ENCODE results near the gene RAB3GAP1. TPM values are rescaled to one million over a fixed set of nuclear protein-coding genes. Genes with fewer than 3 reads are reported as not detected.

RAB3GAP1 gene
- total RNA-seq, 4 donors from 2014 or later, result 38.4 to 63.5 (median 53.8) TPM

DNA sequence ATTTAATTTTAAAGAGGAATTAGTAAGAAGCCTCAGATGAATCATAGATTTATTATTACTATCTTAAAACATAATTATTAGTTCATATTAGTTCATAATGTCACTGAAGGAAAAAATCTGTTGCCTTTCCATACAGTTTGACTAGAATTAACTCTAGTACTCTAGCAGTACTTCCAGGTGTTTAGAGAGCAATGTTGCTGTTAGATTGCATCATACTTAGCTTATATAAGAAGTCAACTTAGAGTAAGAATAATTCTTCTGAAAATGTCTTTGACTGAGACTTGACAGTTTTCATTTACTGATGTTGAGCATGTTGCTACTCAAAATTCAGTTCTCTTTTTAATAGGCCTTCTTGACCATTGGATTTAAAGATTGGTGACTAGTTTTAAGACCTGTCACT, 4.7 kb downstream of the RAB3GAP1 start:
- TF ChIP-seq, protein P1, sequence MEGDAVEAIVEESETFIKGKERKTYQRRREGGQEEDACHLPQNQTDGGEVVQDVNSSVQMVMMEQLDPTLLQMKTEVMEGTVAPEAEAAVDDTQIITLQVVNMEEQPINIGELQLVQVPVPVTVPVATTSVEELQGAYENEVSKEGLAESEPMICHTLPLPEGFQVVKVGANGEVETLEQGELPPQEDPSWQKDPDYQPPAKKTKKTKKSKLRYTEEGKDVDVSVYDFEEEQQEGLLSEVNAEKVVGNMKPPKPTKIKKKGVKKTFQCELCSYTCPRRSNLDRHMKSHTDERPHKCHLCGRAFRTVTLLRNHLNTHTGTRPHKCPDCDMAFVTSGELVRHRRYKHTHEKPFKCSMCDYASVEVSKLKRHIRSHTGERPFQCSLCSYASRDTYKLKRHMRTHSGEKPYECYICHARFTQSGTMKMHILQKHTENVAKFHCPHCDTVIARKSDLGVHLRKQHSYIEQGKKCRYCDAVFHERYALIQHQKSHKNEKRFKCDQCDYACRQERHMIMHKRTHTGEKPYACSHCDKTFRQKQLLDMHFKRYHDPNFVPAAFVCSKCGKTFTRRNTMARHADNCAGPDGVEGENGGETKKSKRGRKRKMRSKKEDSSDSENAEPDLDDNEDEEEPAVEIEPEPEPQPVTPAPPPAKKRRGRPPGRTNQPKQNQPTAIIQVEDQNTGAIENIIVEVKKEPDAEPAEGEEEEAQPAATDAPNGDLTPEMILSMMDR (IDR thresholded peaks at IDR 0.05), result no peak
- no peak for TF ChIP-seq POLR2A (IDR thresholded peaks at IDR 0.05)
- TF ChIP-seq EP300 (IDR thresholded peaks at IDR 0.05; ENCODE audit: low read depth), result no peak
- no peak for TF ChIP-seq POLR2AphosphoS5 (IDR thresholded peaks at IDR 0.05)
- intact Hi-C loops (cut with DNase I; ENCODE audit: low total_unique reads), result no loop called here
- Histone ChIP-seq H3K36me3 (peaks cover 0 to 29% (median 5%) of the 10 kb centered on the region in 4 donors), H3K27ac (no peak overlapping the region), H3K9me3 (no peaks in the 10 kb centered on the region), H3K27me3 (no peaks in the 10 kb centered on the region), H3K4me1 (peaks cover 17 to 42% (median 21%) of the 10 kb centered on the region in 4 donors), H3K4me3 (no peak overlapping the region)
- no peak for DNase-seq
- in situ Hi-C loops (cut with MboI; ENCODE audit: low pct_ligation_motif_present in 1 of 4, low pct_unique_long_range_greater_than_20kb in 1 of 4, low sequenced_read_pairs in 3 of 4), result no loop called here

DNA sequence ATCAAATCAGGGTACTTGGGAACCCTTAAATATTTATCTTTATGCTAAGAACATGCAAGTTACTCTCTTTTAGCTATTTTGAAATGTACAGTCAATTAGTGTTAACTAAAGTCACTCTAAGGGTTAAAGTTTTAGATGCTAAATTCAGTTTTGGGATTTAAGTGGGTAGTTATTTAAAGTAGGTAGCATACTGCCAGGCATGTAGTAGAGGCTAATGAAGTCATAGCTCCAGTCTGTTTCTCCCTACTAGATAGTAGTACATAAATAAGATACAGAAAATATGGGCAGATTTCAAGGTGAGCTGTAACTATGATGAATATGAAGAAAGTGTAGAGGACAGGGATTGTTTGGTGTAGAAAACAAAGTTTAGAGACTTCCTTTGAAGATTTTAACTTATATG, 7.5 kb downstream of the RAB3GAP1 start:
- in situ Hi-C loops (cut with MboI; ENCODE audit: low pct_ligation_motif_present in 1 of 4, low pct_unique_long_range_greater_than_20kb in 1 of 4, low sequenced_read_pairs in 3 of 4), result no loop called here
- DNase-seq, result no peak
- Histone ChIP-seq H3K27me3 (no peaks in the 10 kb centered on the region), H3K4me1 (peaks cover under 1 to 35% (median 7%) of the 10 kb centered on the region in 4 donors), H3K9me3 (no peaks in the 10 kb centered on the region), H3K4me3 (no peak overlapping the region), H3K36me3 (peaks cover 0 to 30% (median 5%) of the 10 kb centered on the region in 4 donors), H3K27ac (no peak overlapping the region)
- TF ChIP-seq POLR2AphosphoS5 (IDR thresholded peaks at IDR 0.05) (no peak), POLR2A (IDR thresholded peaks at IDR 0.05) (no peak), EP300 (IDR thresholded peaks at IDR 0.05; ENCODE audit: low read depth) (no peak)
- TF ChIP-seq, protein P1 (IDR thresholded peaks at IDR 0.05), result no peak
- intact Hi-C loops (cut with DNase I; ENCODE audit: low total_unique reads), result no loop called here

DNA sequence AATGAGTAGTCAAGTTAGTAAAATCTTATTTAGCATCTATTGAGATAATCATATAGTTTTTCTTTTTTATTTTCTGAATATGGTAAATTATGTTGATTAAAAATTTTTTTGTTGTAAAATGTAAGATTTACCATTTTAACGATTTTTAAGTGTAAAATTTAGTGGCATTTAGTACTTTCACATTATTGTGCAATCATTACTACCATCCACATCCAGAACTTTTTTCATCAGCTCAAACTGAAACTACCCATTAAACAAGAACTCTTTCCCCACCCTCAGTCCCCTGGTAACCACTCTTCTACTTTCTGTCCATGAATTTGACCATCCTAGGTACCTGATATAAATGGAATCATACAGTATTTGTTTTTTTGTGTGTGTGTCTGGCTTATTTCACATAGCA, 11.1 kb downstream of the RAB3GAP1 start:
- no peaks in the 10 kb centered on the region for H3K27me3 ChIP-seq
- intact Hi-C loops (cut with DNase I; ENCODE audit: low total_unique reads), result no loop called here
- H3K27ac ChIP-seq, result no peak overlapping the region
- H3K4me1 ChIP-seq, result peaks cover 0 to 17% (median 2%) of the 10 kb centered on the region in 4 donors
- TF ChIP-seq POLR2AphosphoS5 (IDR thresholded peaks at IDR 0.05), result no peak
- TF ChIP-seq, protein P1 (IDR thresholded peaks at IDR 0.05), result no peak
- TF ChIP-seq EP300 (IDR thresholded peaks at IDR 0.05; ENCODE audit: low read depth), result no peak
- no peak for TF ChIP-seq POLR2A (IDR thresholded peaks at IDR 0.05)
- WGBS, 2 donors (ENCODE audit: low coverage in 1 of 2), result 79 to 94% methylated on average over 1 of the region's 1 CpG
- H3K9me3 ChIP-seq, result no peaks in the 10 kb centered on the region
- in situ Hi-C loops (cut with MboI; ENCODE audit: low pct_ligation_motif_present in 1 of 4, low pct_unique_long_range_greater_than_20kb in 1 of 4, low sequenced_read_pairs in 3 of 4), result no loop called here
- no peak overlapping the region for H3K4me3 ChIP-seq
- peaks cover 0 to 19% (median 5%) of the 10 kb centered on the region in 4 donors for H3K36me3 ChIP-seq
- DNase-seq, result no peak

DNA sequence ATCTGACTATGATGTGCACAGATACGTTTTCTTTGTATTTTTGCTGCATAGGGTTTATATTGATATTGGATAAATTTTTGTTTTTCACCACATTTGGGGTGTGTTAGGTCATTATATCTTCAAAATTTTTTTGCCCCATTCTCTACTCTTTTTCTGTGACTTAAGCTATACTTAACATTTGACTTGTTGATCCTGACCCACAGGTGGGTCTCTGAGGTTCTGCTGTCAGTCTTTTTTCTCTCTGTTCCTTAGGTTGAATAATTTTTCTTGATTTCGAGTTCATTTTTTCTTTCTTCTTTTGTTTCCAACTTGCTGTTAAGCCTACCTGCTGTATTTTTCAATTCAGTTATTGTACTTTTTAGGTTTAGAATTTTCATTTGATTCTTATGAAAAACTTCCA, 12.1 kb downstream of the RAB3GAP1 start:
- H3K4me3 ChIP-seq, result no peak overlapping the region
- DNase-seq, result no peak

DNA sequence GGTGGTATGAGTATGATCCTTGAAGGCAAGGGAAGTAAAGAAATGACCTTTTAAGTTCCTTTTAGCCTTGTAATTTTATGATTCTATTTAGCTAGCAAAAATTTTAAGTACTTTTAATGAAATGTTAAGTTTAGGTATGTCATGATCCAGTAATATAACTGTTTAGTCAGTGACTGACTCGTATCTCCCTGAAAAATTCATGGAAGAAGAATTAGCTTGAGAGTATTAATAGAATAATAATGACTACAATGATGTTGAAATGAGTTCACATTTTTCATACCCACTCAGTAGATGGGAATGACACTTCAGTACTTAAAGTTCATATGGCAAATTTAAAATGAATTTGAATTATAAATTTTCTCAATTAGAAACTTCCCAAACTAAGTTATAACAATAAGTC, 14.6 kb downstream of the RAB3GAP1 start:
- no peak for DNase-seq
- TF ChIP-seq EP300 (IDR thresholded peaks at IDR 0.05; ENCODE audit: low read depth), result no peak
- TF ChIP-seq POLR2AphosphoS5 (IDR thresholded peaks at IDR 0.05), result no peak
- no peak for TF ChIP-seq POLR2A (IDR thresholded peaks at IDR 0.05)
- TF ChIP-seq, protein P1 (IDR thresholded peaks at IDR 0.05), result no peak
- WGBS, 2 donors (ENCODE audit: low coverage in 1 of 2), result 70 to 82% methylated on average over 1 of the region's 1 CpG
- H3K4me1 ChIP-seq, result peaks cover 0 to 12% (median 2%) of the 10 kb centered on the region in 4 donors
- in situ Hi-C loops (cut with MboI; ENCODE audit: low pct_ligation_motif_present in 1 of 4, low pct_unique_long_range_greater_than_20kb in 1 of 4, low sequenced_read_pairs in 3 of 4), result no loop called here
- H3K9me3 ChIP-seq, result no peaks in the 10 kb centered on the region
- no peak overlapping the region for H3K4me3 ChIP-seq
- H3K36me3 ChIP-seq, result peaks cover 0 to 2% (median 0%) of the 10 kb centered on the region in 4 donors
- intact Hi-C loops (cut with DNase I; ENCODE audit: low total_unique reads), result no loop called here
- no peak overlapping the region for H3K27ac ChIP-seq
- H3K27me3 ChIP-seq, result no peaks in the 10 kb centered on the region

More for the DNA sequence above, 12.1 kb downstream of the RAB3GAP1 start:
- Histone ChIP-seq H3K36me3 (peaks cover 0 to 16% (median 5%) of the 10 kb centered on the region in 4 donors), H3K4me1 (peaks cover 0 to 12% (median 2%) of the 10 kb centered on the region in 4 donors), H3K9me3 (no peaks in the 10 kb centered on the region), H3K27me3 (no peaks in the 10 kb centered on the region), H3K27ac (no peak overlapping the region)
- TF ChIP-seq POLR2AphosphoS5 (IDR thresholded peaks at IDR 0.05), result no peak
- in situ Hi-C loops (cut with MboI; ENCODE audit: low pct_ligation_motif_present in 1 of 4, low pct_unique_long_range_greater_than_20kb in 1 of 4, low sequenced_read_pairs in 3 of 4) (no loop called here), intact Hi-C loops (cut with DNase I; ENCODE audit: low total_unique reads) (no loop called here)
- 96 to 100% methylated on average over 2 of the region's 2 CpGs for WGBS, 2 donors (ENCODE audit: low coverage in 1 of 2)
